Omental fat pad (tissue), 4 donors: ENCODE data around the gene SPAG4. TPM values are rescaled to one million over a fixed set of nuclear protein-coding genes. Genes with fewer than 3 reads are reported as not detected.

Experiments
- ATAC-seq: fragments of 150-250 bp; one replicate; pipeline ENCODE4 v1.9.1; 2016; ENCODE audit warnings: mild to moderate bottlenecking, moderate library complexity; ENCODE audit not compliant: low FRiP score
- DNase-seq: peaks from one replicate; pipeline ENCODE4 v3.0.0-alpha.2; 2019; ENCODE audit warnings: low spot score
- total RNA-seq, 4 donors: library from RNA; depleted of rRNA; stranded (reverse); fragments of >200 nt; gene quantifications; one replicate each; pipeline ENCODE4 v1.1.0, GENCODE V29; 2016
- TF ChIP-seq, protein P1 (sequence below), 3 donors: fragments of 450-650 bp; IDR thresholded peaks; one replicate each; pipeline ENCODE4 v1.5.1; 2016 to 2017; ENCODE audit warnings: antibody characterized with exemption in 3 of 3, mild to moderate bottlenecking in 3 of 3, moderate library complexity in 2 of 3

Gene SPAG4, protein sequence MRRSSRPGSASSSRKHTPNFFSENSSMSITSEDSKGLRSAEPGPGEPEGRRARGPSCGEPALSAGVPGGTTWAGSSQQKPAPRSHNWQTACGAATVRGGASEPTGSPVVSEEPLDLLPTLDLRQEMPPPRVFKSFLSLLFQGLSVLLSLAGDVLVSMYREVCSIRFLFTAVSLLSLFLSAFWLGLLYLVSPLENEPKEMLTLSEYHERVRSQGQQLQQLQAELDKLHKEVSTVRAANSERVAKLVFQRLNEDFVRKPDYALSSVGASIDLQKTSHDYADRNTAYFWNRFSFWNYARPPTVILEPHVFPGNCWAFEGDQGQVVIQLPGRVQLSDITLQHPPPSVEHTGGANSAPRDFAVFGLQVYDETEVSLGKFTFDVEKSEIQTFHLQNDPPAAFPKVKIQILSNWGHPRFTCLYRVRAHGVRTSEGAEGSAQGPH
- total RNA-seq = 1 to 10 TPM; 2.5 to 7.4 (median 3.1) TPM

DNA sequence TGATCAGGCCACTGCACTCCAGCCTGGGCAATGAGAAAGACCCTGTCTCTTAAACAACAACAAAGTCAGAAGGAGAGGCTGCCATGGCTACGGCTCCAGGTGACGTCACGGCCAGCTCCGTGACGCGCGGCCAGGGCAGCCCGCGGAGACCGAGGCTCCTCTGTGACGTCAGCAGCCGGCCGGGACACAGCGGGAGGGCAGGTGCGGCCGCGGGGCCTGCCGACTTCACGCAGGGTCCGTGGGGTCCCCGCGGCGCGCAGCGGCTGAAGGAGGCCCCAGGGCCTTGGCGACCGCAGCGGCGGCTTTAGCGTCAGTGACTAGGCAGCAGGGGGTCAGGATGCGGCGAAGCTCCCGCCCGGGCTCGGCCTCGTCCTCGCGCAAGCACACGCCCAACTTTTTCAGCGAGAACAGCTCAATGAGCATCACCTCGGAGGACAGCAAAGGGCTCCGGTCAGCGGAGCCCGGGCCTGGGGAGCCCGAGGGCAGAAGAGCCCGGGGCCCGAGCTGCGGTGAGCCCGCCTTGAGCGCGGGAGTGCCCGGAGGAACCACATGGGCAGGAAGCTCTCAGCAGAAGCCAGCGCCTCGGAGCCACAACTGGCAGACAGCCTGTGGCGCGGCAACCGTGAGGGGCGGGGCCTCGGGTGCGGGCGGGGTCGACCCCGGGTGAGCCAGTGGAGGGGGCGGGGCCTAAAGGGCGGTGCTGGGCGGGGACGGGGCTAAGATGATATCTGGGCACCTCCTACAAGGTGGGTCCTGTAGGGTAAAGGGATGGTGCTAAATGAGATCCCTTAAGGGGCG lies at the start of gene SPAG4:
Gene SPAG4, plus strand, starts transcription at position 163 of the 798 bp plus-strand sequence. Its CDS starts 175 bp downstream, at position 338.
- DNase-seq = peak; percentile 99
- TF ChIP-seq, protein P1, sequence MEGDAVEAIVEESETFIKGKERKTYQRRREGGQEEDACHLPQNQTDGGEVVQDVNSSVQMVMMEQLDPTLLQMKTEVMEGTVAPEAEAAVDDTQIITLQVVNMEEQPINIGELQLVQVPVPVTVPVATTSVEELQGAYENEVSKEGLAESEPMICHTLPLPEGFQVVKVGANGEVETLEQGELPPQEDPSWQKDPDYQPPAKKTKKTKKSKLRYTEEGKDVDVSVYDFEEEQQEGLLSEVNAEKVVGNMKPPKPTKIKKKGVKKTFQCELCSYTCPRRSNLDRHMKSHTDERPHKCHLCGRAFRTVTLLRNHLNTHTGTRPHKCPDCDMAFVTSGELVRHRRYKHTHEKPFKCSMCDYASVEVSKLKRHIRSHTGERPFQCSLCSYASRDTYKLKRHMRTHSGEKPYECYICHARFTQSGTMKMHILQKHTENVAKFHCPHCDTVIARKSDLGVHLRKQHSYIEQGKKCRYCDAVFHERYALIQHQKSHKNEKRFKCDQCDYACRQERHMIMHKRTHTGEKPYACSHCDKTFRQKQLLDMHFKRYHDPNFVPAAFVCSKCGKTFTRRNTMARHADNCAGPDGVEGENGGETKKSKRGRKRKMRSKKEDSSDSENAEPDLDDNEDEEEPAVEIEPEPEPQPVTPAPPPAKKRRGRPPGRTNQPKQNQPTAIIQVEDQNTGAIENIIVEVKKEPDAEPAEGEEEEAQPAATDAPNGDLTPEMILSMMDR (IDR thresholded peaks at IDR 0.05) = no peak
- peak; percentile 92 for ATAC-seq

DNA sequence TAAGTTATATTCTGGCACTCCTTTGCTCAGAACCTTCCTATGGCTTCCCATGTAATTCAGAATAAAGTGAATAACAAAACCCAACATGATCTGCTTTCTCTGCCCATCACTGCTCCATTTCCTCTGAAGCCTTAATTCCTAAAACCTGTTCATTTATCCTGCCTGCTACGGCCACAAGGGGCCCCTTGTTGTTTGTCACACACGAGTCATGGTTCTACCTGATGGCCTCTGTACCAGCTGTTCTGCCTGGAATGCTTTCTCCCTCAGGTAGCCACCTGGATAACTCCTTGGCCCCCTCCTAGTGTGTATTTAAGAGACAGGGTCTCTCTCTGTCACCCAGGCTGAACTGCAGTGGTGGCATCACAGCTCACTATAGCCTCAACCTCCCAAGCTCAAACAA lies 47.0 kb upstream of the SPAG4 start:
- ATAC-seq = no peak
- TF ChIP-seq, protein P1 (IDR thresholded peaks at IDR 0.05) = no peak
- DNase-seq = no peak

DNA sequence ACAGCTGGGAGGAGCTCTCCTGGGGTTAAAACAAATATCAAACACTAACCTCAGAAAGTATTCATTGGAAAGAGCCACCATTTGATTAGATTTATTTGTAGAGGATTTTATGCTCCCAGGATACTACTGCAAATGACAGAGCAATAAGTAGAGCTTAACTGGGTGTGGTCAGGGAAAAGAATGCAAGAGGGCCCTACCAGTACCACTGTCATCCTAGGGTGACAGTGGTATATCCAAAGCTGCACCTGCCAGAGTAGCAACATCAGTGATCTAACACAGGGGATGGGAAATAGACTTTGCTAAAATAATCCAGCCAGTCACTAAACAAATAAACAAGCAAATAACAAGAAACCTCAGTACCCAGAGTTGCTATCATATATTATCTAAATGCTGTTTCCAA lies 44.1 kb upstream of the SPAG4 start:
- no peak for DNase-seq
- TF ChIP-seq, protein P1 (IDR thresholded peaks at IDR 0.05) = no peak
- ATAC-seq = no peak

DNA sequence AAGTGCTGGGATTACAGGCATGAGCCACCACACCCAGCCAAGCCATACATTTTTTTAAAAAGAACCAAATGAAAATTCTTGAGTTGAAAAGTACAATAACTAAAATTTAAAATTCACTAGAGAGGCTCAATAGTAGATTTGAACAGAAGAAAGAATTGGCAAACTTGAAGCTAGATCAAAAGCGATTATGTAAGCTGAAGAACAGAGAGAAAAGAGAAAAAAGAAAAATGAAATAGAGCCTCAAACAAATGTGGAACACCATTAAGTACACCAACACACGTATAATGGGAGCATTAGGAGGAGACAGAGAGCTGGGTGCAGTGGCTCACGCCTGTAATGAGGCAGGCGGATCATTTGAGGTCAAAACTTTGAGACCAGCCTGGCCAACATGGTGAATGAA lies 42.8 kb upstream of the SPAG4 start:
- TF ChIP-seq, protein P1 (IDR thresholded peaks at IDR 0.05) = no peak
- ATAC-seq (no peak), DNase-seq (no peak)

DNA sequence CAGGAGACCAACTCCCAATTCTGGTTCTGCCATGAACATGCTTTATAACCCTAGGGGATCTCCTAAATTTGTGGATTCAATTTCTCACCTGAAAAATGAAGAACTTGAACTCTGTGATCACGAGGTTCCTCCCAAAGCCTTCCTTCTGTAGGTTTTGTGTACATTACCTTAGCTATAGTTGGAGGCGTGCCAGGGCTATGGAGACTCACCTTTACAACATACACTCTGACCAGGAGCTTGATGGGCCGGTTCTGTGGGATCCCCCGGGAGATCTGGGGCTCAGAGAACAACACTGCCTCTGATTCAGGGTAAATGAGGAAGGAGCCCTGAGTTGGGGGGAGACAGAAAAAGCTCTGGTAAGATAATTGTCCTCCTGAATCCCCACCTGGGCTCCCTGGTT lies 39.7 kb upstream of the SPAG4 start:
- DNase-seq (no peak), ATAC-seq (no peak)
- TF ChIP-seq, protein P1 (IDR thresholded peaks at IDR 0.05) = no peak

DNA sequence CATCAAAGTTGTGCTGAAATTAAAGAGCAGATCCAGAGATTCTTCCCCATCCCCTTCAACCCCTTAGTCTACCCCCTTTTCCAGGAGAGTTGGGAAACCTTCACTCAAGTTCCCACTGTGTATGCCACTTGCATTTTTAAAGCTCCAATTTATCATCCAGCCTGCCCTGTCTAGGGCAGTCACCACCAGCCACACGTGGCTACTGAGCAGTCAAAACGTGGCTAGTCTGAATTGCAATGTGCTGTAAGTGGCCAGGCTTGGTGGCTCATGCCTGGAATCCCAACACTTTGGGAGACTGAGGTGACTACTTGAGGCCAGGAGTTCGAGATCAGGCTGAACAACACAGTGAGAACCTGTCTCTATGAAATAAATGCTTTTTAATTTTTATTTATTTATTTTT lies 38.8 kb upstream of the SPAG4 start:
- TF ChIP-seq, protein P1 (IDR thresholded peaks at IDR 0.05) = no peak
- ATAC-seq (no peak), DNase-seq (no peak)
